NCI-H2227 (cell line): ENCODE results near the gene HEATR3.
A peak's percentile ranks its signal among the peaks of the same experiment; 100 is the strongest.

Experiments
- DNase-seq: peaks from one replicate; lab custom pipeline; 2025; ENCODE audit not compliant: unreplicated experiment; lab: John Stamatoyannopoulos, UW

HEATR3 gene

DNA sequence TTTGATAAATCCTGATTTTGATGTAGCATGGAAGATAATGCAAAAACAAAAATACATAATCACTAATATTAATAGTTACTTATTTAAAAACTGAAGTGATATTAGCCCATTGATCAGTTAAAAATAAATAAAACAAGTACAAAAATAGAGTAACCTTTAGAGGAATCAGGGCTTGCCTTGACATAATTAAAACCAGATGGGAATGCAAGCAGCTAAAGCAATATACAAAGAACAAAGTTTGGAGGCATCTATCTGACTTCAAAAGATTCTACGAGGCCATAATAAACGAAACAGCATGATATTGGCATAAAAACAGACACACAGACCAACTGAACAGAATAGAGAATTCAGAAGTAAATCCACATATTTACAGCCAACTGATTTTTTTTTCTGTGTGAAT, 15.0 kb upstream of the HEATR3 start:
- DNase-seq: no peak

DNA sequence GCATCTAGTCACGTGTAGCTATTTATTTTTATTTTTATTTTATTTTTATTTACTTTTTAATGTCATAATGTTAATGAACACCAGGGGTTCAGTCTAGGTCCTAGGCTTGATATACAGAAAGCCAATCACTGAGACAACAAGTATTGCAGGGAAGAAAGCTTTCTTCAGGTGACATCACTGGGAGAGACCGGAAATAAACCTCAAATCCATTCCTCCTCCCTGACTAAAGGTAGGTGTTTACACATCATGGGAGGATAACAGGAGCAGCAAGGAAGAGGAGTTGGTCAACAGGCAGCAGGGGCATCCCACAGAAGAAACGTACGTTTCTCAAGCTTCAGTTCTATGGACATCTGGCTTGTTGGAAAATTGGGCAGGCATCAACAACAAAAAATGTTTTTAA, 9.5 kb upstream of the HEATR3 start:
- no peak for DNase-seq

DNA sequence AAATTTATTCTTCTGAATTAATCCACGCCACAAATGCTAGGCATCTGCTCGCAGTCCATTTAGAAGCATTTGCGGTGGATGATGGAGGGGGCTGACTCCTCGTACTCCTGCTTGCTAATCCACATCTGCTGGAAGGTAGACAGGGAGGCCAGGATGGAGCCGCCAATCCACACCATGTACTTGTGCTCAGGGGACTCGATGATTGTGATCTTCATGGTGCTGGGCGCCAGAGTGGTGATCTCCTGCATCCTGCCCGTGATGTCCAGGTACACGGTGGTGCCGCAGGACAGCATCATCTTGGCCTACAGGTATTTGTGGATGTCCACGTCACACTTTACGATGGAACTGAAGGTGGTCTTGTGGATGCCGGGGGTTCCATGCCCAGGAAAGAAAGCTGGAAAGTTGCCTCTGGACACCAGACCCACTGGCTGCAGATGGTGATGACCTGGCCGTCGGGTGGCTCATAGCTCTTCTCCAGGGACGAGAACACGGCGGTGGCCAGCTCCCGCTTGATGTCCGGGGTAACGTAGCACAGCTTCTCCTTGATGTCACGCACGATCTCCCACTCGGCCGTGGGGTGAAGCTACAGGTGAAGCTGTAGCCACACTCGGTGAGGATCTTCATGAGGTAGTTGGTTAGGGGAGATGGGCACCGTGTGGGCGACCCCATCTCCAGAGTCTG, 7.5 kb upstream of the HEATR3 start:
- no peak for DNase-seq

DNA sequence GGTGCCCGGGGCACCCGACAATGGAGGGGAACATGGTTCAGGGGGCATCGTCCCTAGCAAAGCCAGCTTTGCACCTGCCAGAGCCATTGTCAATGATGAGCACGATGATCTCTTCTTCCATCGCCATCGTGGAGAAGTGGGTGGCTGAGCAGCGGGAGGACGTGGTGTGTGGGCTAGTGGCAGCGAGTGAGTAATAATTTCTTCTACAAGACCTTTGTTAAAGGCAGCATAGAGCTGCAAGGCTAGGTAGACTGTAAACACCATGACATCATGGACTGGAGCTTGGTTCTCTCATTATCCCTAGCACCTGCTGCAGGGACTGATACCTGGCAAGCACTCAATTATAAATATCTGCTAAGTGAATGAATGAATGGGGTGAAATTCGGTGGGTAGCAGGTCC, 6.7 kb upstream of the HEATR3 start:
- no peak for DNase-seq

DNA sequence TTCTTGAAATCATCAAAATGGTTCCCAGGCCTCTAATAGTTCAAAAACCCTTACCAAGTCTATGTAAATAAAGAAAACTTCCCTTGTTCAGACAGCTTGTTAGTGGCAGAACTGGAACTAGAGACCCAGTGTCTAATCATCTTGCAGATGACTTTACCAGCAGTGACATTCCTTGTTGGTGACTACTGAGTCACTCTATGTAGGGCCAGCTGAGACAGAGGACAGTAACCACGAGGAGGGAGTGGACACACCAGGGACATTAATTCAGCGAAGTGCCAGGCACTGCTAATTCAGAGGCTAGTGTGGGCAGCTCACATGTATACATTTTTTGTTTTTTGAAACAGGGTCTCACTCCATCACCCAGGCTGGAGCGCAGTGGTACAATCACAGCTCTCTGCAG, 6.1 kb upstream of the HEATR3 start:
- no peak for DNase-seq

DNA sequence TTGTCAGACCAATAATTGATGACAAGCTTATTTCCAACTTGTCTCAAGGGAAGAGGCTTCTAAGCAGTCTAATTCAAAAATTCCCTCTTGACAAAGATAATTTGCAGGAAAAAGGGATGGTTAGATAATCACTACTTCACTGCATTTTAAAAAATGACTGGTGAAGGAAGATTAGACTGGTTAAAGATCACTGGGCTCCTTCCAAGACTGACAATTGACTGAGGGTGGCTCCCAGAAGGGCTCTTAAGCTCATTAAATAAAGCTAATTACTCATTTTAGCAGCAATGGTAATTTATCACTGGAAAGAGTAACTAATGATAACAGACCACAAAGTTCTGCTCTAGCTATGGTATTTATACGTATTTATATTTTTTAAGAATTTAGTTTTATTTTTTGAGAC, 4.4 kb upstream of the HEATR3 start:
- DNase-seq: no peak

DNA sequence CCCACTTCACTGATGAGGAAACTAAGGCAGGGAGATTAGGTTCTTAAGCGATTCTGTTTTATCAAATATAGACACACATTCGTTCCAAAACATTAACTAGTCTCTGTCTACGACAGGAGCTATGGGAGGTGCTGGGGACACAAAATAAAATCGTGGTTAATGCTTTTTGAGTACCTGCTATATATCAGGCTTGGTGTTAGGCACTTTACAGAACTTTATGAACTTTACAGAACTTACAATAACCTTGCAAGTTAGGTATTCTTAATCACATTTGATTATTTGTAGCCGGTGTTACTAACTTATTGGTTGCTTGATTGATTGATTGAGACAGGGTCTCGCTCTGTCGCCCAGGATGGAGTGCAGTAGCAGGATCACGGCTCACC, 538 bp upstream of the HEATR3 start:
- no peak for DNase-seq

DNA sequence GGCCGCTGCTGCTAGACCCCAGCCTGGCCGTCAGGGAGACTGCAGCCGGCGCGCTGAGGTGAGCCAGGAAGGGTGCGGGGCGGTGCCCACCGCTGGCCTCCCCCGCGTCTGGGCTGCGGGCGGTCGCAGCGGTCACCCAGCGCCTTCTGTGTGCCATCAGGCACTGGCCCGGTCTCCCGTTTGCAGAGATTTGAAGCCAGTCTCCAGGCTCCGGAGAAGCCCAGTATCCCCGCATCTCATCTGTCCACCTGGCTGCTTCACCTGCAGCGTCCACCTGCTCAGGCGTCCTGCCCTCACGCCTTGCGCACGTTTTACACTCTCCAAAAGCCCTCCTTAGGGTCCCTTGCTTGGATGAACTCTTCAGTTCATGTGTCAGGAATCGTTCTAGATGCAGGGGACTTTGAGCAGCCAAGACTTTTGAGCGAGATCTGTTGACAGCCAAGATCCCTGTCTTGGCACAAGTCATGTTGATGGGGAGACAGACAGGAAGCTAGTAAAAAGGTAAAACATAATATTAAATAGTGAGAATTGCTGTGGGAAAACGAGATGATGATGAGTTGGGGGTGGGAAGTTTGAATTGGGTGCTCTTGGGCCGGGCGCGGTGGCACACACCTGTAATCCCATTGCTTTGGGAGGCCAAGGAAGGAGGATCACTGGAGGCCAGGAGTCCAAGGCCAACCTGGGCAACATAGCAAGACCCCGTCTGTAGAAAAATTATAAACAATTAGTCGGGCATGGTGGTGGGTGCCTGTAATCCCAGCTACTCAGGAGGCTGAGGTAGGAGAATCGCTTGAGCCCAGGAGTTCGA, 916 bp downstream of the HEATR3 start:
- DNase-seq: no peak

DNA sequence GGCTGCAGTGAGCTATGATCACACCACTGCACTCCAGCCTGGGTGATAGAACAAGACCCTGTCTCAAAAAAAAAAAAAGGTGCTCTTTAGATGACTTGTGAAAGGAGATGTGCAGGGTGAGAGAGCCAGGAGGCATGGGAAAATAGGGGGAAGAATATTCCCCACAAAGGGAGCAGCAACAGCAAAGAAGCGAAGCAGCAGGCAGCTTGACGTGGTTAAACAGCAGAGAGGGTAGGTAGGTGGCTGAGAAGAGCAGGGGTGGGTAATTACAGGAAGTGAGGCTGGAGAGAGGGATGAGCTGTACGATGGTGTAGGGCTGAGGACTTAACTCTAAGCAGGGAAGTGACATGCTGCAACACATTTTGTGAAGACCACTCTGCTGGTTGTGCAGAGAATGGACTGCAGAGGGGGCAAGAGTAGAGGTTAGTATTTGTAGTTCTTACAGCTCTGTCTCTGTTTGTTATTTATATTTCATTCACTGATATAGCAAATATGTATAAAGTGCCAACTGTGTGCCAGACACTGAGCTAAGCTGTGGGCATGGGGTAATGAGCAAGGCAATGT, 1.6 kb downstream of the HEATR3 start:
- DNase-seq: peak; percentile 53

DNA sequence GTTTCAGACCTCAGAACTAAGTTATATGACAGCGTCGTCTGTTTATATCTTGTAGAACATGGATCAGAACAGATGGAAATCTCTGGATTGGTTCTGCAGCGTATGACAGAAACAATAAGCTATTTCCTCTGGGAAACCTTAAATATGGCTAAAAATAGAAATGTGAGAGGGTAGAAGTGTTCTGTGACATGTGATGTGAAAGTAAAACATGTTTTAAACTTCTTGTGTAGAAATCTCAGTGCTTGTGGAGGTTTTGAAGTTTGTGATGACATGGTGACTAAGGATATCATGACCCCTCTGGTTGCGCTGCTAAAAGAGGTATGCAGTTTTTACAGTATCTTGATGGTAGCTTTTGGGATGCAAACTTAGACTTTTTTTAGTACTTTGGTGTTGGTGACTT, 2.8 kb downstream of the HEATR3 start:
- no peak for DNase-seq

DNA sequence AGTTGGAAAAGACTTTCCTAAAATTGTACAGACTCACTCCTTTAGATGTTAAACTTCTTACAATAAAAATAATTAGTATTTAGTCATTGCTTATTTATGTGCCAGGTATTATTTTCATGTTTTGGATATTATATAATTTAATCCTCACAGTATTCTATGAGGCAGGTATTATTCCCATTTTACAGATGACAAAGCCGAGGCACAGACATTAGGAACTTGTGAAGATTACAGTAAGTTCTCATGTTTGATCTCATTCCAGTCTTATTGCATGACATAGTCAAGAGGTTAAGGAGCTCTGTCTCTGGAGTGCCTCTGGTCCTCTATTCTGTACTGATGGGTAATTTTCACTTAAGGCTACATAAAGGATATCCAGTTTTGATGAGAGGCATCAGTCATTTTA, 3.3 kb downstream of the HEATR3 start:
- no peak for DNase-seq

DNA sequence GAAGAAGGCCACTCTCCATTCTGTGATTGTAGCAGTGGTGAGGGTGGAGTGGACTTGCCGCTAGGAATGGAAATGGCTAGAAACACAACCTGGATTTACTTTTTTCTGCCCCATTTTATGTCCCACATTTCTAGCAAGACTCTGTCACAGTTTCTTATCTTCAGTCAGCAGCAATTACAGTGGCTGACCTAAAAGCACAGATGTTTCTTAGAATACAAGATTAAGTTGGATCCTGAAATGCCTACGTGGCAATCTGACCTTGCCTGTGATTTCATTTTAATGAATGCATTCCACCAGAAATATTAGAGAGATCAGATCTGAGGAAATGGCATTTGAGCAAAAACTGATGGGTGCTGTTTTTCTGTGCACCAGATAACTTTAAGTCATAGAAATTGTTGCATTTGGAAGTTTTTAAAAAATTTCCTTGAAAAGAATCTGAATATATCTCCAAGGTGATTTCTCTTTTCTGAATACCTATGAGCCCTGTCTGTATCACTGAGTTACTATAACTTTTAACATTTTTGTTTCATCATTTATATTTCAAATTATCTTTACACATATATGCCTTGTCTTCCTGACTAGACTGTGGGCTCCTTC, 5.4 kb downstream of the HEATR3 start:
- no peak for DNase-seq

DNA sequence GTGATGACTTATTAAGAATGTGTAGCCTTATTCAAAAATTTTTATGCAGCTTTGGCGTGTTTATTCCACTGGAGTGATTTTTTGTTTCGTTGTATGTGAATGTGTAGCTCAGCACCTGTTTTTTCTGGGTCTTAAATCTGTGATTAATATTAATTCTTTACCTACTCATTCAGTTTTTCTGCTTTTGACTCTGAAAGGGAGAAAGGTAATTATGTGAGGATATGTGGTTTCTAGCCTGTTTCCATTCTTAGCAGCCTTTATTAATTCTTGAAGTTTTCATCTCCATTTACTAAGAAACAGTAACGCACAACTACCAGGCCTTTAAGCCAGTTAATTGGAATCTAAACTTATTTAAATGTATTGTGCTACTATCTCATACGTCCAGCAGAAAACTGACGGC, 7.0 kb downstream of the HEATR3 start:
- no peak for DNase-seq

DNA sequence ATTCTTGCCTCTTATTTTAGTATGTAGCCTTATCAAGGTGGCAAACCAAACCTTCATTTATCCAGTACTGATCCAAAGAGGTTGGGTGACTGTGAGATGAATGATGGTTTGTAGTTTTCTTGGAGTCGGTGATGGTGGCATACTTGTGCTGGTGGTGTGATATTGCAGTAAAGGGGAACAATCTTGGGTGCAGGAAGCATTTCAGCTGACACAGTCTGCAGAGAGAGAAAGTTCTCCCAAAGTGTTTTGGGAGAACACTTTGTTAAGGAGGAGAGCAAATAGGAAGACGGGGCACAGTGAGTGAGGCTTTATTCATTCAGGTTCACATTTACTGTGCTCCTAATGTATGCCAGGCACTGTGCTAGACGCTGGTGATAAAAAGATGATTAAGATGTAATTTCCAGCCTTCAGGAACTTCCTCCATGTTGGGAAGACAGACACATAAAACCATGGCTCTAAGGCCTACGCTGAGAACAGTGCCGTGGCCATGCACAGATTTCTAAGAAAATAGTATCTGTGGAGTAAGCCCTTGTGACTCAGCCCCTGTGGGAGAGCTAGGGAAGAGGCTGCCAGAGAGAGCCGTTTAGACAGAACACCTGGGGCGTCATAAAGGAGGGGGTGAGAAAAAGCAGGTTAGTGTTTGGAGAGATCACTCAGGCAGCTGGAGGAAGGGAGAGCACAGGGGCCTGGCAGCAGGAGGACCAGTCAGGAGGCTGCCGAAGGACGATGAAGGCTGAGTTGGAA, 13.8 kb downstream of the HEATR3 start:
- DNase-seq: no peak

DNA sequence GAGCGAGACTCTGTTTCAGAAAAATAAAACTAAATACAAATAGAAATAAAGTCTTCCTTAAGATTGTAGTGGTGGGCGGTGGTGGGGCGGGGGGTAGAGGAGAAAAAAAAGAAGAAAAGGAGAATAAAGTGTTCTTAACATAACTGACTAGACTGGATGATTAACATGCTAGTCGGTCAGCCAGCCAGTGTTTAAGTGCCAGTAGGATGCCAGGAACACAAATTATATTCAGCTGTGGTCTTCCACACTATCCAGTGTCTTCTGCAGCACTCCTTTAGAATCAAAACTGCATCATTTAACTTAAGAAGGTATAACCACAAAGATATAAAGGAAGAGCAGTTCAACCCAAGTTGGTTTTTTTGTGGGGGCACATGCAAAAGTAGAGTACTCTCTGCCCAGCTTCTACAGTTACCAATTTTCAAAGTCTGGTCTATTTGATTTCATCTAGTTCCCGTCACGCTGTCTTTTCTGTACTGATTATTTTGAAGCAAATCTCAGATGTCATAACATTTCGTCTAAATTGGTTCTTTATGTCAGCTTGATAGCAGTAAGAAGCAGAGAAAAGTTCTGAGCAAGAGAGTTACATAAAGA, 15.8 kb downstream of the HEATR3 start:
- DNase-seq: no peak

DNA sequence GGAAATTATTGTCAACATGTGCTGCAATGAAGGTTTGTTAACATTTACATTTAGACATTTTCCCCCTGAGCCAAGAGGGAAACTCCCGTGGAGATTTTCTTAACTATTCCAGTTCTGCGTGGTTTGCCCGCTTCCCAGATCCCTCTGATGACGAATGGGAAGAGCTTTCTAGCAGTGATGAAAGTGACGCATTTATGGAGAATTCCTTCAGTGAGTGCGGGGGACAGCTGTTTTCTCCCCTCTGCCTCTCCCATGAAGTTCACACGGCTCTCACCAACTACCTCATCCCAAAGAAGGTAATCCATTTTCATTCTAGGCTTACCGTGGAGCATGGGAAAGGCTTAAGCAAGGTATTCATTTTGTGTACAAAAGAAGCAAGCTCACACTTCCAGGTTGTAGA, 18.2 kb downstream of the HEATR3 start:
- DNase-seq: no peak

DNA sequence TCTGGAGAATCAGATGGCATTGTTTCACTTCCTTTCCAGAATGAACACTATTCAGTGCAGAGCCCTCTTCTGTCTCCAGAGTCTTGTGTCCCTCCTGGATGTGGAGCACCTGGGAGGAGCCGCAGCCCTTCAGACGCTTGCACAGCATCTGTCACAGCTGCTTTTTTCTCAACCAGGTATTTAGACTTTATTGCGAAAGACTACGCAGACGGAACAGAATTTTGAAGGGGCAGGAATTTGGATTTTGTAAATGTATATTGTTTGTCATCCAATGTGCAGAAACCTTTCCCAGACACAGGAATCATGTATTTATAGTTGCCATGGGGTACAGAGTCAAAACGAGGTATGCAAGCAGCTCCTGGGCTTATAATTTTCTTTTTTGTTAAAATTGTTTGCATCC, 20.4 kb downstream of the HEATR3 start:
- no peak for DNase-seq

DNA sequence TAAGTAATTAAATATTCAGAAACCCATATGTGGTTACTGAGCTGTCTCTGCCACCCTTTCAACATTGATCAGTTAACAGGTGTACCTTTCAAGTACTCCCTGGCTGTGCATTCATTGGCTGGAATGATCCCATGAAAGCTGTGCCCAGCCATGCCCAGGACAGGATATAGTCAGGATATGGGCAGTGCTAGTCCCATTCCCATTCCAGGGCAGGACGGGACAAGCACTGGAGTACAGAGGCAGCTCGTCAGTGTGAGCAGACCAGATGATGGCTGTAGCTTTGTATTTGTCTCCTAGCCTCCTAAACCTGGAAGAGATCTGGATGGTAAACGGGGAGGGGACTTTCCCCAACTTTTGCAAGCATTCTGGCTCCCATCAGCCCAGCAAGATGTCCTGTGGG, 22.5 kb downstream of the HEATR3 start:
- DNase-seq: no peak

DNA sequence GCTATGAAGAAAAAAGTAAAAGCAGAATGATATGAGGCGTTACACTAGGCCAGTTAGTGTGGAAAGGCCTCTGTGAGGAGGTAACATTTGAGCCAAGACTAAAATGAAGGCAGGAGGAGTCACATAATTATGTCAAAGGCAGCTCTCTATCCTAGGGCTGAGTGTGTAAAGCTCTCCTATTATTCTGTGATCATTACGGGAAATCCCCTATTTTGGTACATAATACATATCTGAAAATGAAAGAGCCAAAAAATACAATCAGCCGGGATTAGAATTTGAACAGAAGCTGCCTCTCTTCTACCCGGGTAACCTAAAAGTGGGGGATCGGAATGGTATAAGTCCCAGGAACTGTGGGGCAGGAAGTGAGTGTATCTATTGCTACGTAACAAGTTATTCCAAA, 27.1 kb downstream of the HEATR3 start:
- no peak for DNase-seq

DNA sequence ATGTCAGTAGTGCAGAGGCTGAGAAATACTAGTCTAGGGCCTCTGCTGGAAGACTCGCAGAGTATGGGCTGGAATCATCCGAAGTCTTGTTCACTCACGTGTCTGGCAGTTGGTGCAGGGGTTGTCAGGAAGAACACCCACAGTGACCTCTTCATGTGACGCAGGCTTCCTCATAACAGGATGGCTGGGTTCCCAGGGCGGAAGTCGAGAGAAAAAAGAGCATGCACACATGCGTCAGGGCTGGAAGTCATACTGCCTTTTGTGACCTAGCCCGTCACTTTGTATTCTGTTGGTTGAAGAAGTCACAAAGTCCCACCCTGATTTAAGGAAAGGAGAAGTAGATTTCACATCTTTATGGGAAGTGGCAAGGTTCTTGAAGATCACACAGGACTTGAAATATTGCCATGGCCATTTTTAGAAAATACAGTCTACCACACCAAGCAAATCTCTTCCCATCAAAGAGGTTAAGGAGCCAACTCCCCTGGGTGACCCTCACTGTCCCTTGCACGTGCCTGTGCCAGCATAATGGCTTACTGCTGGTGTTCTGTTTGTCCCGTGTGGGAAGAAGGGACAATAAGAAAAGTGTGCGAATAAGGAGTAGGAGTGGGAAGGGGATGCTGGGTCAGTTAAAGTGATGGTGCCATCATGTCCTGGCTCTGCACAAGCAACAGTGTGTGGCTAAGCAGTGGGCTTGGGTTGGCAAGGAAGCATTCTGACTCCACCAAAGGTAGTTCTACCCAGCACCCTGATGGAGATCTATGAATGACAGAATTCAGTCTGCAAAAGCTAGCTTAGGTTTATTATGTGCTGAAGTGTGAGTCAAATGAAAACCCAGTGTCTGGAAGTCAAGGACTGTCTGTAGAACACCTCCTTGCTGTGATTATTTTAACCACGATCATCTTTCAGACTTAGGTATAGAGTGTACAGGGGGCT, 28.1 kb downstream of the HEATR3 start:
- DNase-seq: no peak
